ENCODE results near the gene ZBTB7C.
A peak's percentile ranks its signal among the peaks of the same experiment; 100 is the strongest.

Gene ZBTB7C

GRCh38 chr18:48207733-48208132 is 201.4 kb downstream of the ZBTB7C start:
- no peak for TF ChIP-seq FOXP2 (optimal IDR thresholded peaks at IDR 0.05; ENCODE audit: borderline replicate concordance, extremely low read depth, extremely low read length, insufficient read depth)
- TF ChIP-seq REST (IDR thresholded peaks at IDR 0.05; ENCODE audit: insufficient read depth in 1 of 2, low read depth in 2 of 2, low read length in 2 of 2) = peak in 1 of 2 experiments; percentile 79; a peak in 2 of 4 replicates

DNA sequence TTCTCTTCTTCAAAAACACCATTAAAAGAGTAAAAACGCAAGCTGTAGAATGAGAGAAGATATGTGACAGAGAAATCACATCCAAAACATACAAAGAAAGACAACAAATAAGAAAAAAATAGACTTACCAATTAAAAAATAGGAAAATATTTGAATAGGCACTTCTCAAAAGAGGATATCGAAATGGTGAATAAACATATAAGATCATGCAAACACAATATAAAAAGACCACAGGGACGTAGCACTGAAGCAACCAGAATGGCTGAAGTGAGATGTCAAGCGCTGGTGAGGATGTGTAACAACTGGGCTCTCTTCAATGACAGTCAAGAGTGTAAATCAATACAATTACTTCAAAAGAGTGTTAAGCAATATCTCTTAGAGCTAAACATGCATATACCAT is 202.3 kb downstream of the ZBTB7C start:
- TF ChIP-seq REST (IDR thresholded peaks at IDR 0.05; ENCODE audit: insufficient read depth in 1 of 2, low read depth in 2 of 2, low read length in 2 of 2) (no peak), FOXP2 (optimal IDR thresholded peaks at IDR 0.05; ENCODE audit: borderline replicate concordance, extremely low read depth, extremely low read length, insufficient read depth) (no peak), POLR2AphosphoS5 (IDR thresholded peaks at IDR 0.05; ENCODE audit: low read depth, low read length) (no peak)

DNA sequence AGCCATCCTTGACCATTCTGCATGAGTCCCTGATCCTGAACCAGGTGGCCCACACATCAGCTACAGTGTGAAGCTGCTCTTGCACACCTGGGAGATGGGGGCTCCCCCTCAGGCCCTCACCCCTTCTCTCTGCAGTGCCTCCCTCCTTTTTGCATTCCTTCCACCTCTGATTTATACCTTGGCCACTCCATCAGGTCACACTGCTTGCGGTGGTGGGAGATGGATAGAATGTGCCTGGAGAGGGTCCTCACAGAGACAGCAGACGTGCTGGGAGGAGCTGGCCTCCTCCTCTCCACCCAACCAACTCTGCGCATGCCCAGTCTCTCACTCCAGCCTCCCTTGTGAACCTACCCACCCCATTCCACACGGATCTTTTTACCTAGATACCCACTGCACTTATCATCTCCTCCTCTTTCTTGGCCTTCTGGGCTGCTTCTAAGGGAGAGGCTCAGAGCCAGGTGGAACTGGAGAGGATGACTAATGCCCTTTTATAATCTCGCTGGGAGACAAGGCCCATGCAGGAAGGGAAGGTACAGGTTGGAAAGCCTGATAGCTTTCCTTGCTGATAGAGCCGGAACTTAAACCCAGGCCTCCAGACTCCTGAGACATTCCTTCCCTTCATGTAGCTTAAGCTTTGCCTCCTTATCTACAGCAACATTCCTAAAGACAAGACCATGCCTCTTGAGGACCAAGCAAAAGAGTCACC is 205.1 kb downstream of the ZBTB7C start:
- TF ChIP-seq TAF1 (IDR thresholded peaks at IDR 0.05; ENCODE audit: borderline replicate concordance, insufficient read depth, low read length) = no peak
- TF ChIP-seq POLR2AphosphoS5 (IDR thresholded peaks at IDR 0.05; ENCODE audit: low read depth, low read length) = no peak
- no peak for TF ChIP-seq FOXP2 (optimal IDR thresholded peaks at IDR 0.05; ENCODE audit: borderline replicate concordance, extremely low read depth, extremely low read length, insufficient read depth)
- no peak for TF ChIP-seq SIN3A (IDR thresholded peaks at IDR 0.05; ENCODE audit: borderline replicate concordance, insufficient read depth, low read length)
- no peak for TF ChIP-seq REST (IDR thresholded peaks at IDR 0.05; ENCODE audit: insufficient read depth in 1 of 2, low read depth in 2 of 2, low read length in 2 of 2)

DNA sequence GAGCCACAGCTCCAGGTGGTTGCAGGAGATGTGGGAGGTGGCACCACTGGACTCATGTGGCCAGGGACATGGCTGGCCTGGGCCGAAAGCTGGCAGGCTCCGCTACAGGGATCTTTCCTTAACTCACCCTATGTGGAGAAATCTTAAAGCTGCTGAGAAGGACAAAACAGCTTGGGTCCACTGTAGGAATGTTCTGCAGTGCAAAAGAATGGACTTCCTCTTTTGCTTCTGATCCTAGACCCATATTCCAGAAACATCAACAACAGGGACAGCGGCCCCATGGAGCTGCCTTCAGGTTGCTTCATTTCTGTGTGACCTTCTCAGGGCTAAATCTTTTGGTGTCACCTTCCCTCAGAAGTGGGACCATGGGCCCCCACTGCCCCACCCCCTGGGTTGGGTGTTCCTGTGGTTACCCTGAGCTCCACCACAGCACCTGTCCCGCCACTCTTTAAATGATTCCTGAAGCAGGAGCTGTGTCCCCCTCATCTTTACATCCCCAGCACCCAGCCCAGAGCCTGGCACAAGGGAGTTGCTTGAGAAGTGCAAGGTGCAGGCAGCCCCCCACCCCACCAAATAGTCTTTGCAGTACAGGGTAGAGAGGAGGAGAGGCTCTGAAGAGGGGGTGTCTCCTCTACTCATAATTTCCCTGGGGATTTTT is 205.8 kb downstream of the ZBTB7C start:
- TF ChIP-seq FOXP2 (optimal IDR thresholded peaks at IDR 0.05; ENCODE audit: borderline replicate concordance, extremely low read depth, extremely low read length, insufficient read depth) = no peak
- no peak for TF ChIP-seq SIN3A (IDR thresholded peaks at IDR 0.05; ENCODE audit: borderline replicate concordance, insufficient read depth, low read length)
- no peak for TF ChIP-seq TAF1 (IDR thresholded peaks at IDR 0.05; ENCODE audit: borderline replicate concordance, insufficient read depth, low read length)
- no peak for TF ChIP-seq REST (IDR thresholded peaks at IDR 0.05; ENCODE audit: insufficient read depth in 1 of 2, low read depth in 2 of 2, low read length in 2 of 2)
- TF ChIP-seq POLR2AphosphoS5 (IDR thresholded peaks at IDR 0.05; ENCODE audit: low read depth, low read length) = no peak
